Measurements from ENCODE around the gene CDH26.

- TF ChIP-seq POLR2A (IDR thresholded peaks at IDR 0.05), result no peak
- TF ChIP-seq EP300 (IDR thresholded peaks at IDR 0.05), result no peak
These were observed 77.3 kb downstream of the CDH26 start for GRCh38 chr20:60035486-60035885.

Measured in ovary (tissue), 1 donor.